Measurements from ENCODE around the gene PAX5.

GRCh38 chr9:36928210-36928609 lies 105.9 kb downstream of the PAX5 start:
- TF ChIP-seq CTCF (conservative IDR thresholded peaks at IDR 0.05) (no peak), EZH2 (IDR thresholded peaks at IDR 0.05; ENCODE audit: low read depth) (no peak)
